GM23338 (cell line): ENCODE data around the gene SULT1A1. TPM values are rescaled to one million over a fixed set of nuclear protein-coding genes. Genes with fewer than 3 reads are reported as not detected.

Experiments used
- ATAC-seq: fragments of 200-7000 bp; cut with Tn5 transposase; 3 replicates; pipeline ENCODE4 v1.9.1; 2020
- DNase-seq: peaks from one replicate; pipeline ENCODE4 v3.0.0-alpha.2; 2015; ENCODE audit warnings: low spot score
- H2AFZ ChIP-seq: fragments of 200-600 bp; sonication (generic); 2 replicates; pipeline ENCODE4 v1.8.0; 2016; ENCODE audit warnings: antibody characterized with exemption, mild to moderate bottlenecking, moderate library complexity
- H3F3A ChIP-seq: fragments of 200-600 bp; sonication (generic); replicated peaks from 2 replicates; pipeline ENCODE4 v1.8.0; 2017; ENCODE audit warnings: antibody characterized with exemption, mixed run types, low read depth
- H3K27ac ChIP-seq: fragments of 200-600 bp; sonication (generic); 2 replicates; pipeline ENCODE4 v1.6.1; 2016; ENCODE audit warnings: low read depth
- H3K27me3 ChIP-seq: fragments of 200-600 bp; sonication (generic); 2 replicates; pipeline ENCODE4 v1.8.0; 2016; ENCODE audit warnings: mild to moderate bottlenecking, mixed run types, moderate library complexity; ENCODE audit not compliant: insufficient read depth
- H3K36me3 ChIP-seq: fragments of 200-600 bp; sonication (generic); 2 replicates; pipeline ENCODE4 v1.8.0; 2016; ENCODE audit warnings: mild to moderate bottlenecking; ENCODE audit not compliant: insufficient read depth
- H3K4me1 ChIP-seq: fragments of 200-600 bp; sonication (generic); 2 replicates; pipeline ENCODE4 v1.8.0; 2016; ENCODE audit warnings: mild to moderate bottlenecking, moderate library complexity; ENCODE audit not compliant: insufficient read depth
- H3K4me2 ChIP-seq: fragments of 200-600 bp; sonication (generic); 2 replicates; pipeline ENCODE4 v1.7.1; 2017; ENCODE audit warnings: mixed run types
- H3K4me3 ChIP-seq: fragments of 200-600 bp; sonication (generic); 2 replicates; pipeline ENCODE4 v1.6.1; 2016; ENCODE audit warnings: mixed run types
- H3K79me2 ChIP-seq: fragments of 200-600 bp; sonication (generic); replicated peaks from 2 replicates; pipeline ENCODE4 v1.8.0; 2017; ENCODE audit warnings: mild to moderate bottlenecking; ENCODE audit not compliant: insufficient read depth
- H3K9me2 ChIP-seq: fragments of 200-600 bp; sonication (generic); 2 replicates; pipeline ENCODE4 v1.8.0; 2017; ENCODE audit not compliant: insufficient read depth
- H4K20me1 ChIP-seq: fragments of 200-600 bp; sonication (generic); replicated peaks from 2 replicates; pipeline ENCODE4 v1.8.0; 2017; ENCODE audit warnings: mild to moderate bottlenecking; ENCODE audit not compliant: insufficient read depth
- H3K27ac Mint-ChIP-seq: 2 replicates; pipeline ENCODE4 v1.8.0; 2020; ENCODE audit warnings: inconsistent platforms, mild to moderate bottlenecking, moderate library complexity, mixed read lengths
- H3K27me3 Mint-ChIP-seq: 3 replicates; pipeline ENCODE4 v1.8.0; 2022; ENCODE audit warnings: low read depth, mild to moderate bottlenecking, moderate library complexity, mixed read lengths, inconsistent platforms; ENCODE audit not compliant: insufficient read depth, poor library complexity
- H3K36me3 Mint-ChIP-seq: 3 replicates; pipeline ENCODE4 v1.8.0; 2021; ENCODE audit warnings: low read depth, mild to moderate bottlenecking, inconsistent platforms, moderate library complexity, mixed read lengths
- H3K4me1 Mint-ChIP-seq: 3 replicates; pipeline ENCODE4 v1.8.0; 2020; ENCODE audit warnings: mild to moderate bottlenecking, inconsistent platforms, mixed read lengths
- H3K4me3 Mint-ChIP-seq: 3 replicates; pipeline ENCODE4 v1.8.0; 2021; ENCODE audit warnings: moderate library complexity, mild to moderate bottlenecking, inconsistent platforms, mixed read lengths
- H3K9me3 Mint-ChIP-seq: 3 replicates; pipeline ENCODE4 v1.8.0; 2020; ENCODE audit warnings: moderate library complexity, mild to moderate bottlenecking, inconsistent platforms, mixed read lengths
- ETS1 ChIP-seq: IDR thresholded peaks from 2 replicates; pipeline ENCODE4 v1.6.1; 2016; ENCODE audit warnings: antibody characterized with exemption
- EZH2 ChIP-seq: fragments of 200-600 bp; sonication (generic); IDR thresholded peaks from one replicate; pipeline ENCODE4 v1.8.0; 2017; ENCODE audit warnings: antibody characterized with exemption, mild to moderate bottlenecking, low read depth; ENCODE audit not compliant: unreplicated experiment
- EZH2phosphoT487 ChIP-seq: fragments of 200-600 bp; sonication (generic); IDR thresholded peaks from one replicate; pipeline ENCODE4 v1.8.1; 2018; ENCODE audit warnings: antibody characterized with exemption; ENCODE audit not compliant: unreplicated experiment
- JUNB ChIP-seq: IDR thresholded peaks from one replicate; pipeline ENCODE4 v1.6.1; 2016; ENCODE audit warnings: antibody characterized with exemption; ENCODE audit not compliant: unreplicated experiment
- NANOG ChIP-seq: IDR thresholded peaks from 2 replicates; pipeline ENCODE4 v1.6.1; 2016; ENCODE audit warnings: antibody characterized with exemption, borderline replicate concordance
- STAT1 ChIP-seq: IDR thresholded peaks from one replicate; pipeline ENCODE4 v1.6.1; 2016; ENCODE audit warnings: antibody characterized with exemption; ENCODE audit not compliant: unreplicated experiment
- ZNF114 ChIP-seq: fragments of 250-450 bp; sonication (Bioruptor Pico); IDR thresholded peaks from 2 replicates; pipeline ENCODE4 v1.5.0; 2020; ENCODE audit warnings: mild to moderate bottlenecking, moderate library complexity
- polyA plus RNA-seq: library from polyadenylated mRNA; unstranded; fragments of >200 nt; fragmentation: Nextera tagmentation; extraction: Ambion mirVana; gene quantifications from 2 replicates; pipeline ENCODE4 v1.2.1, GENCODE V29; 2016
- total RNA-seq: library from RNA; depleted of rRNA; stranded (reverse); fragments of >200 nt; shearing (Covaris generic); gene quantifications from 2 replicates; pipeline ENCODE4 v1.2.3, GENCODE V29; 2014
- TF ChIP-seq, protein P1 (sequence below): fragments of 250-450 bp; sonication (Bioruptor Pico); IDR thresholded peaks from 2 replicates; pipeline ENCODE4 v1.5.0; 2020; ENCODE audit warnings: mild to moderate bottlenecking, moderate library complexity

SULT1A1 gene
- total and polyA plus RNA-seq, 2 experiments from 2014 or later, result 1.7 to 2.4 TPM

DNA sequence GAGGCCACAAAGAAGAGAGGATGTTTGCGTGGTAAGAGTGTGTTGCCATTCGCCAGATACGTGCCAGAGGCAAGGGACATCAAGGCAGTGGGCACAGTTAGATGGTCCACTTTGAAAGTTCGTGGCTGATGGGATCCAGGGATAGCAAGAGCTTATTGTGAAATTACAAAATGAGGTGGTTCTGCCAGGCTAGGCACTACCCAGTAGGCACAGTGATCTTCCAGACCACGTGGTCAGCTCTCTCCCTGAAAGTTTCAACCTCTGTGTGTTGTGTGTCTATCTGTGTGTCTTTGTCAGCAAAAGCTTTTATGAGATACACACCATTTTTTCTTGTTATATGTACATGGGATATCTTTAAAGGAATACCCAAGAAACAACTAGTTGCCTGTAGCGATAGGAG, 46.6 kb downstream of the SULT1A1 start:
- Mint-ChIP-seq H3K9me3 (peaks cover 24% of the 10 kb centered on the region), H3K4me3 (no peak overlapping the region), H3K27me3 (no peaks in the 10 kb centered on the region), H3K4me1 (no peaks in the 10 kb centered on the region), H3K36me3 (peaks cover 36% of the 10 kb centered on the region), H3K27ac (no peak overlapping the region)
- Histone ChIP-seq H3F3A (no peaks in the 10 kb centered on the region), H3K27me3 (no peaks in the 10 kb centered on the region), H2AFZ (no peak overlapping the region), H3K4me1 (no peaks in the 10 kb centered on the region), H3K9me2 (no peaks in the 10 kb centered on the region), H3K4me3 (no peak overlapping the region), H3K4me2 (no peak overlapping the region), H3K79me2 (0 out of 2 replicates have a peak, but pooled peaks cover 3% of the 10 kb centered on the region), H3K36me3 (peaks cover 4% of the 10 kb centered on the region; the same call in 1 of the 2 replicates), H4K20me1 (no peaks in the 10 kb centered on the region), H3K27ac (no peak overlapping the region)
- DNase-seq (no peak), ATAC-seq (no peak)
- TF ChIP-seq NANOG (no peak), ZNF114 (no peak), EZH2phosphoT487 (no peak), STAT1 (no peak), ETS1 (no peak), EZH2 (no peak), JUNB (no peak)
- TF ChIP-seq, protein P1, sequence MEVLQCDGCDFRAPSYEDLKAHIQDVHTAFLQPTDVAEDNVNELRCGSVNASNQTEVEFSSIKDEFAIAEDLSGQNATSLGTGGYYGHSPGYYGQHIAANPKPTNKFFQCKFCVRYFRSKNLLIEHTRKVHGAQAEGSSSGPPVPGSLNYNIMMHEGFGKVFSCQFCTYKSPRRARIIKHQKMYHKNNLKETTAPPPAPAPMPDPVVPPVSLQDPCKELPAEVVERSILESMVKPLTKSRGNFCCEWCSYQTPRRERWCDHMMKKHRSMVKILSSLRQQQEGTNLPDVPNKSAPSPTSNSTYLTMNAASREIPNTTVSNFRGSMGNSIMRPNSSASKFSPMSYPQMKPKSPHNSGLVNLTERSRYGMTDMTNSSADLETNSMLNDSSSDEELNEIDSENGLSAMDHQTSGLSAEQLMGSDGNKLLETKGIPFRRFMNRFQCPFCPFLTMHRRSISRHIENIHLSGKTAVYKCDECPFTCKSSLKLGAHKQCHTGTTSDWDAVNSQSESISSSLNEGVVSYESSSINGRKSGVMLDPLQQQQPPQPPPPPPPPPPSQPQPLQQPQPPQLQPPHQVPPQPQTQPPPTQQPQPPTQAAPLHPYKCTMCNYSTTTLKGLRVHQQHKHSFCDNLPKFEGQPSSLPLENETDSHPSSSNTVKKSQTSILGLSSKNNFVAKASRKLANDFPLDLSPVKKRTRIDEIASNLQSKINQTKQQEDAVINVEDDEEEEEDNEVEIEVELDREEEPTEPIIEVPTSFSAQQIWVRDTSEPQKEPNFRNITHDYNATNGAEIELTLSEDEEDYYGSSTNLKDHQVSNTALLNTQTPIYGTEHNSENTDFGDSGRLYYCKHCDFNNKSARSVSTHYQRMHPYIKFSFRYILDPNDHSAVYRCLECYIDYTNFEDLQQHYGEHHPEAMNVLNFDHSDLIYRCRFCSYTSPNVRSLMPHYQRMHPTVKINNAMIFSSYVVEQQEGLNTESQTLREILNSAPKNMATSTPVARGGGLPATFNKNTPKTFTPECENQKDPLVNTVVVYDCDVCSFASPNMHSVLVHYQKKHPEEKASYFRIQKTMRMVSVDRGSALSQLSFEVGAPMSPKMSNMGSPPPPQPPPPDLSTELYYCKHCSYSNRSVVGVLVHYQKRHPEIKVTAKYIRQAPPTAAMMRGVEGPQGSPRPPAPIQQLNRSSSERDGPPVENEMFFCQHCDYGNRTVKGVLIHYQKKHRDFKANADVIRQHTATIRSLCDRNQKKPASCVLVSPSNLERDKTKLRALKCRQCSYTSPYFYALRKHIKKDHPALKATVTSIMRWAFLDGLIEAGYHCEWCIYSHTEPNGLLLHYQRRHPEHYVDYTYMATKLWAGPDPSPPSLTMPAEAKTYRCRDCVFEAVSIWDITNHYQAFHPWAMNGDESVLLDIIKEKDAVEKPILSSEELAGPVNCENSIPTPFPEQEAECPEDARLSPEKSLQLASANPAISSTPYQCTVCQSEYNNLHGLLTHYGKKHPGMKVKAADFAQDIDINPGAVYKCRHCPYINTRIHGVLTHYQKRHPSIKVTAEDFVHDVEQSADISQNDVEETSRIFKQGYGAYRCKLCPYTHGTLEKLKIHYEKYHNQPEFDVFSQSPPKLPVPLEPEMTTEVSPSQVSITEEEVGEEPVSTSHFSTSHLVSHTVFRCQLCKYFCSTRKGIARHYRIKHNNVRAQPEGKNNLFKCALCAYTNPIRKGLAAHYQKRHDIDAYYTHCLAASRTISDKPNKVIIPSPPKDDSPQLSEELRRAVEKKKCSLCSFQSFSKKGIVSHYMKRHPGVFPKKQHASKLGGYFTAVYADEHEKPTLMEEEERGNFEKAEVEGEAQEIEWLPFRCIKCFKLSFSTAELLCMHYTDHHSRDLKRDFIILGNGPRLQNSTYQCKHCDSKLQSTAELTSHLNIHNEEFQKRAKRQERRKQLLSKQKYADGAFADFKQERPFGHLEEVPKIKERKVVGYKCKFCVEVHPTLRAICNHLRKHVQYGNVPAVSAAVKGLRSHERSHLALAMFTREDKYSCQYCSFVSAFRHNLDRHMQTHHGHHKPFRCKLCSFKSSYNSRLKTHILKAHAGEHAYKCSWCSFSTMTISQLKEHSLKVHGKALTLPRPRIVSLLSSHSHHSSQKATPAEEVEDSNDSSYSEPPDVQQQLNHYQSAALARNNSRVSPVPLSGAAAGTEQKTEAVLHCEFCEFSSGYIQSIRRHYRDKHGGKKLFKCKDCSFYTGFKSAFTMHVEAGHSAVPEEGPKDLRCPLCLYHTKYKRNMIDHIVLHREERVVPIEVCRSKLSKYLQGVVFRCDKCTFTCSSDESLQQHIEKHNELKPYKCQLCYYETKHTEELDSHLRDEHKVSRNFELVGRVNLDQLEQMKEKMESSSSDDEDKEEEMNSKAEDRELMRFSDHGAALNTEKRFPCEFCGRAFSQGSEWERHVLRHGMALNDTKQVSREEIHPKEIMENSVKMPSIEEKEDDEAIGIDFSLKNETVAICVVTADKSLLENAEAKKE (CRISPR knock-in tag), result no peak
